Caco-2 (cell line): Measurements from ENCODE around the gene METTL16. TPM values are rescaled to one million over a fixed set of nuclear protein-coding genes. Genes with fewer than 3 reads are reported as not detected.

Experiments
- BruUV-seq: library from RNA; stranded (reverse); fragments of 400-500 nt; replicated peaks from 2 replicates; lab custom pipeline; 2021; lab: Mats Ljungman, UMichigan
- CTCF ChIA-PET: fragments of 300-600 bp; sonication (Branson Sonifier 250); formaldehyde crosslinking; loops from one replicate; lab custom pipeline; 2022; ENCODE audit warnings: antibody characterized with exemption; lab: Charles Lee
- POLR2A ChIA-PET: fragments of 300-600 bp; sonication (Branson Sonifier 250); formaldehyde crosslinking; loops from one replicate; lab custom pipeline; 2022; ENCODE audit warnings: antibody characterized with exemption; lab: Charles Lee
- DNase-seq, 2 experiments: peaks; one replicate each; pipeline versions ENCODE4 v3.0.0 to v3.0.0-alpha.2; 2020 to 2022
- H3K27me3 ChIP-seq: replicated peaks from 2 replicates; pipeline ENCODE4 v1.6.0; 2011; ENCODE audit warnings: low read length; ENCODE audit not compliant: control insufficient read depth, insufficient read depth
- H3K36me3 ChIP-seq: 2 replicates; pipeline ENCODE4 v1.5.1; 2011; ENCODE audit warnings: low read length; ENCODE audit not compliant: control insufficient read depth, insufficient read depth
- H3K4me1 ChIP-seq: fragments of 250-450 bp; sonication (Bioruptor Pico); 2 replicates; pipeline ENCODE4 v1.5.1; 2020; ENCODE audit warnings: mild to moderate bottlenecking
- H3K4me3 ChIP-seq: 2 replicates; pipeline ENCODE4 v1.5.1; 2011; ENCODE audit warnings: low read depth, mild to moderate bottlenecking, control low read depth, low read length
- H3K9me3 ChIP-seq: fragments of 250-450 bp; sonication (Bioruptor Pico); 2 replicates; pipeline ENCODE4 v1.5.1; 2020; ENCODE audit warnings: mild to moderate bottlenecking, moderate library complexity
- H3K27ac Mint-ChIP-seq: one replicate; pipeline ENCODE4 v1.8.0; 2022; ENCODE audit warnings: mixed read lengths; ENCODE audit not compliant: unreplicated experiment
- H3K27me3 Mint-ChIP-seq: one replicate; pipeline ENCODE4 v1.8.0; 2022; ENCODE audit warnings: mixed read lengths; ENCODE audit not compliant: insufficient read depth, unreplicated experiment
- H3K36me3 Mint-ChIP-seq: one replicate; pipeline ENCODE4 v1.8.0; 2022; ENCODE audit warnings: mild to moderate bottlenecking, mixed read lengths; ENCODE audit not compliant: insufficient read depth, unreplicated experiment
- H3K4me1 Mint-ChIP-seq: one replicate; pipeline ENCODE4 v1.8.0; 2022; ENCODE audit warnings: low read depth, mixed read lengths; ENCODE audit not compliant: unreplicated experiment
- H3K4me3 Mint-ChIP-seq: one replicate; pipeline ENCODE4 v1.8.0; 2022; ENCODE audit warnings: mild to moderate bottlenecking, moderate library complexity, mixed read lengths; ENCODE audit not compliant: unreplicated experiment
- H3K9me3 Mint-ChIP-seq: one replicate; pipeline ENCODE4 v1.8.0; 2022; ENCODE audit warnings: mixed read lengths; ENCODE audit not compliant: unreplicated experiment
- intact Hi-C: fragments of 100-400 bp; cut with micrococcal nuclease; formaldehyde crosslinking; loops from one replicate; pipeline ENCODE4 v1.10.0; 2022; ENCODE audit not compliant: unreplicated experiment
- total RNA-seq: library from RNA; stranded (reverse); gene quantifications from 2 replicates; pipeline ENCODE4 v1.2.3, GENCODE V29; 2022
- TF ChIP-seq, protein P1 (sequence below), 2 experiments: fragments of 200-600 bp in 1 of 2; IDR thresholded peaks; 1 replicate in 1 of 2; 2 replicates in 1 of 2; pipeline versions ENCODE4 v1.5.1 to v1.8.0; 2011 to 2022; ENCODE audit warnings: antibody characterized with exemption in 1 of 2, control low read depth in 1 of 2, inconsistent platforms in 1 of 2, low read depth in 1 of 2, low read length in 1 of 2, mild to moderate bottlenecking in 1 of 2, moderate library complexity in 1 of 2; ENCODE audit not compliant: insufficient read depth in 1 of 2, severe bottlenecking in 1 of 2, unreplicated experiment in 1 of 2

Gene METTL16
- total RNA-seq, 1 experiment from 2014 or later: 50.4 TPM

DNA sequence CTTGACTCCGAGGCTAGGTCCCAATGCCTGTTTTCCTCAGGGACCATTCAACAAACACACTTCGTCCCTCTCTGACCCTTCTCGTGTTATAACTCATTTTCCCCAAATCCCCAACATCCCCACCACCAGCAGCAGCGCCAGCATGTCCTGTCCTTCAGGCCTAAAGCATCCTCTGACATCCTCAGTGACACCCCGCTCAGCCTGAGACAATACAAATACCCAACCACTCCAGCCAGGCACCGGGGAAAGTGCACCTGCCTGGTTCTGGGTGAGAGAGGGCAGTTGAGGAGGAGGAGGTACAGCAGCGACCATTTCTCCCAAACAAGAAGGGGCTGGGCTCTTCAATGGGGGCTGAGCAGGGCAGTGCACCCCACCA lies 115.5 kb downstream of the METTL16 start:
- POLR2A ChIA-PET: no interaction called here
- peak overlapping the region; percentile 93 for H3K27ac Mint-ChIP-seq

DNA sequence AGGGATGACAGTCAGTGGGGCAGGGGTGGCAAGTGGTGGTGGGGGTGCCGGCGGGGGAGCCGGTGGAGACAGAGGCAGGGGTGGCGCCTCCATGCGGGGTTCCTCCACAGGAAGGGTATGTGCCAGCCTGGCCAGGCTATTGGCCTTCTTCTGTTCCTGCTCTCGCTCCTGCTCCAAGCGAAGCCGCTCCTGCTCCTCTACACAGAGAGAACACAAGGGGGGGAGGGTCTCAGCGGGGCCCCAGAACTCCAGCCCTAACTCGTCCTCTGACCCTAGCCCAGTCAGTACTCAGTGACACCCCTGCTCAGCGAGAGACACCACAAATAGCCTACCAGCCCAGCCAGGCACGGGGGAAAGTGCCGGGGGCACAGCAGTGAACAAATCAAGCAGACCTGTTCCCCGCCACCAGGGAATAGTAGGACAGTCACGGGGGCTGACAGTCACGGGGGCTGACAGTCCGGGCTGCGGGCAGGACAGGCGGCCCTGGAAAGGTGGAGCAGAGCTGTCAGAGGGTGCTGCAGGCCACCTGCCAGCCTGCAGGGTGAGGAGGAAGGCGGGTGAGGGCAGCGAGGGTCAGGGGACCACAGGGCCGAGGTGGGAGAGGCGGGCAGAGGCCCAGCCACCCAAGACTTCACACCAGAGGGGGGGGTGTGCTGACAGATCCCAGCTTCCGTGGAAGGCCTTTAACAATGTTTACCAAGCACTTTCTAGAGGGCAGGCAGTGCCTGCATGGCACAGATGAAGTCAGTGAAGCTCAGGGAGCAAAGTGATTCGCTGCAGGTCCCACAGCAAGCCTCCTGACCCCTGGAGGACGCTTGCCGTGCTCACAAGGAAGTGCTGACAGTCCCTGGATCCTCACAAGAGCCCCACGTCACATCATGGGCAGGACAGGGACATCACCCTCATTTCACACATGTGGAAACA lies 116.2 kb downstream of the METTL16 start:
- ChIA-PET POLR2A (no interaction called here), CTCF (interaction anchor here (1.7 to 4.6 kb wide), 3 partner anchors 13 to 21 kb away, joined by 6 to 53 read pairs (median 12); no protein-coding TSS in a partner anchor)
- peaks cover 29% of the 10 kb centered on the region for H3K4me1 Mint-ChIP-seq
- Histone ChIP-seq H3K4me3 (no peak overlapping the region), H3K36me3 (no peaks in the 10 kb centered on the region), H3K4me1 (peaks cover 41% of the 10 kb centered on the region), H3K9me3 (no peaks in the 10 kb centered on the region), H3K27me3 (no peaks in the 10 kb centered on the region)
- no TSS peak for BruUV-seq
- TF ChIP-seq, protein P1, sequence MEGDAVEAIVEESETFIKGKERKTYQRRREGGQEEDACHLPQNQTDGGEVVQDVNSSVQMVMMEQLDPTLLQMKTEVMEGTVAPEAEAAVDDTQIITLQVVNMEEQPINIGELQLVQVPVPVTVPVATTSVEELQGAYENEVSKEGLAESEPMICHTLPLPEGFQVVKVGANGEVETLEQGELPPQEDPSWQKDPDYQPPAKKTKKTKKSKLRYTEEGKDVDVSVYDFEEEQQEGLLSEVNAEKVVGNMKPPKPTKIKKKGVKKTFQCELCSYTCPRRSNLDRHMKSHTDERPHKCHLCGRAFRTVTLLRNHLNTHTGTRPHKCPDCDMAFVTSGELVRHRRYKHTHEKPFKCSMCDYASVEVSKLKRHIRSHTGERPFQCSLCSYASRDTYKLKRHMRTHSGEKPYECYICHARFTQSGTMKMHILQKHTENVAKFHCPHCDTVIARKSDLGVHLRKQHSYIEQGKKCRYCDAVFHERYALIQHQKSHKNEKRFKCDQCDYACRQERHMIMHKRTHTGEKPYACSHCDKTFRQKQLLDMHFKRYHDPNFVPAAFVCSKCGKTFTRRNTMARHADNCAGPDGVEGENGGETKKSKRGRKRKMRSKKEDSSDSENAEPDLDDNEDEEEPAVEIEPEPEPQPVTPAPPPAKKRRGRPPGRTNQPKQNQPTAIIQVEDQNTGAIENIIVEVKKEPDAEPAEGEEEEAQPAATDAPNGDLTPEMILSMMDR (IDR thresholded peaks at IDR 0.05; ENCODE audit: insufficient read depth in 1 of 2, low read depth in 1 of 2, low read length in 1 of 2, severe bottlenecking in 1 of 2, unreplicated experiment in 1 of 2): peak in 1 of 2 experiments; percentile 4
- H3K27ac Mint-ChIP-seq: peak overlapping the region; percentile 93
- peaks cover 60% of the 10 kb centered on the region for H3K36me3 Mint-ChIP-seq
- H3K27me3 Mint-ChIP-seq: no peaks in the 10 kb centered on the region
- H3K9me3 Mint-ChIP-seq: no peaks in the 10 kb centered on the region
- intact Hi-C loops: no loop called here
- DNase-seq: no peak
- H3K4me3 Mint-ChIP-seq: peak overlapping the region; percentile 86

More for the DNA sequence above, 115.5 kb downstream of the METTL16 start:
- intact Hi-C loops: no loop called here
- Histone ChIP-seq H3K27me3 (no peaks in the 10 kb centered on the region), H3K36me3 (no peaks in the 10 kb centered on the region), H3K4me1 (peaks cover 41% of the 10 kb centered on the region), H3K9me3 (no peaks in the 10 kb centered on the region), H3K4me3 (peak overlapping the region; percentile 31)
- CTCF ChIA-PET: interaction anchor here (1.7 kb wide), 2 partner anchors 13 to 20 kb away, joined by 6 to 12 read pairs; no protein-coding TSS in a partner anchor
- peaks cover 67% of the 10 kb centered on the region for H3K36me3 Mint-ChIP-seq
- TF ChIP-seq, protein P1 (IDR thresholded peaks at IDR 0.05; ENCODE audit: insufficient read depth in 1 of 2, low read depth in 1 of 2, low read length in 1 of 2, severe bottlenecking in 1 of 2, unreplicated experiment in 1 of 2): no peak
- no peak for DNase-seq
- H3K27me3 Mint-ChIP-seq: no peaks in the 10 kb centered on the region
- H3K4me1 Mint-ChIP-seq: peaks cover 29% of the 10 kb centered on the region
- peak overlapping the region; percentile 86 for H3K4me3 Mint-ChIP-seq
- H3K9me3 Mint-ChIP-seq: no peaks in the 10 kb centered on the region
- no TSS peak for BruUV-seq

DNA sequence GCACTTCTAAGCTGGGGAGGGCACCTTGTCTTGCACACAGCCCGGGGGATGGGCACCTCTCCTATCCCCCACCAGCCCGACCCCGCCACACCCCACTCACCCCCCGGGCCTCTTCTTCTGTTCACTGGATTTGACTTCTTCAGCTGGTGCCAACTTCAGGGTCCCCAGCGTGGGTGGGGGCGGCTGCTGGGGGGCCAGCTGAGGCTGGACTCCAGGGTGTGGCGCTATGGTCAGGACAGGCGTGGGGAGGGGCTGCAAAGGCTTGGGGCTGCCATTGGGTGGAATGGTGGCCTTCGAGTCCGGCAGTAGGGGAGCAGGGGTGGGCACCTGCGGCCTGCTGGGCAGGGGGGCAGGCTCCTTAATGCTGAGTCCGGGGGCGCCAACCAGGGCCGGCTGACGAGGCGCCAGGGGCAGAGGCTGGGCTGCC lies 116.9 kb downstream of the METTL16 start:
- peaks cover 29% of the 10 kb centered on the region for H3K4me1 Mint-ChIP-seq

More for the DNA sequence above, 116.9 kb downstream of the METTL16 start:
- DNase-seq: no peak
- H3K9me3 ChIP-seq: no peaks in the 10 kb centered on the region
- Mint-ChIP-seq H3K9me3 (no peaks in the 10 kb centered on the region), H3K4me3 (peak overlapping the region; percentile 84), H3K27ac (peak overlapping the region; percentile 85), H3K36me3 (peaks cover 57% of the 10 kb centered on the region), H3K27me3 (no peaks in the 10 kb centered on the region)
- H3K27me3 ChIP-seq: no peaks in the 10 kb centered on the region
- H3K4me1 ChIP-seq: peaks cover 41% of the 10 kb centered on the region
- ChIA-PET POLR2A (no interaction called here), CTCF (interaction anchor here (1.7 to 4.6 kb wide), 2 partner anchors 12 to 21 kb away, joined by 6 to 53 read pairs; no protein-coding TSS in a partner anchor)
- intact Hi-C loops: no loop called here
- TF ChIP-seq, protein P1 (IDR thresholded peaks at IDR 0.05; ENCODE audit: insufficient read depth in 1 of 2, low read depth in 1 of 2, low read length in 1 of 2, severe bottlenecking in 1 of 2, unreplicated experiment in 1 of 2): no peak
- no peak overlapping the region for H3K4me3 ChIP-seq
- BruUV-seq: no TSS peak
- H3K36me3 ChIP-seq: no peaks in the 10 kb centered on the region
